Caco-2 (cell line): ENCODE data around the gene HNRNPM. TPM values are rescaled to one million over a fixed set of nuclear protein-coding genes. Genes with fewer than 3 reads are reported as not detected.
"Not testable (repeated sequence)": the region's sequence is repeated elsewhere in the genome, so short reads cannot be mapped to it uniquely, and the experiment has no call there.

Source experiments
- BruUV-seq: library from RNA; stranded (reverse); fragments of 400-500 nt; replicated peaks from 2 replicates; lab custom pipeline; 2021; lab: Mats Ljungman, UMichigan
- CTCF ChIA-PET: fragments of 300-600 bp; sonication (Branson Sonifier 250); formaldehyde crosslinking; loops from one replicate; lab custom pipeline; 2022; ENCODE audit warnings: antibody characterized with exemption; lab: Charles Lee
- POLR2A ChIA-PET: fragments of 300-600 bp; sonication (Branson Sonifier 250); formaldehyde crosslinking; loops from one replicate; lab custom pipeline; 2022; ENCODE audit warnings: antibody characterized with exemption; lab: Charles Lee
- DNase-seq, 2 experiments: peaks; one replicate each; pipeline versions ENCODE4 v3.0.0 to v3.0.0-alpha.2; 2020 to 2022
- H3K27me3 ChIP-seq: replicated peaks from 2 replicates; pipeline ENCODE4 v1.6.0; 2011; ENCODE audit warnings: low read length; ENCODE audit not compliant: control insufficient read depth, insufficient read depth
- H3K36me3 ChIP-seq: 2 replicates; pipeline ENCODE4 v1.5.1; 2011; ENCODE audit warnings: low read length; ENCODE audit not compliant: control insufficient read depth, insufficient read depth
- H3K4me1 ChIP-seq: fragments of 250-450 bp; sonication (Bioruptor Pico); 2 replicates; pipeline ENCODE4 v1.5.1; 2020; ENCODE audit warnings: mild to moderate bottlenecking
- H3K4me3 ChIP-seq: 2 replicates; pipeline ENCODE4 v1.5.1; 2011; ENCODE audit warnings: low read depth, mild to moderate bottlenecking, control low read depth, low read length
- H3K9me3 ChIP-seq: fragments of 250-450 bp; sonication (Bioruptor Pico); 2 replicates; pipeline ENCODE4 v1.5.1; 2020; ENCODE audit warnings: mild to moderate bottlenecking, moderate library complexity
- H3K27ac Mint-ChIP-seq: one replicate; pipeline ENCODE4 v1.8.0; 2022; ENCODE audit warnings: mixed read lengths; ENCODE audit not compliant: unreplicated experiment
- H3K27me3 Mint-ChIP-seq: one replicate; pipeline ENCODE4 v1.8.0; 2022; ENCODE audit warnings: mixed read lengths; ENCODE audit not compliant: insufficient read depth, unreplicated experiment
- H3K36me3 Mint-ChIP-seq: one replicate; pipeline ENCODE4 v1.8.0; 2022; ENCODE audit warnings: mild to moderate bottlenecking, mixed read lengths; ENCODE audit not compliant: insufficient read depth, unreplicated experiment
- H3K4me1 Mint-ChIP-seq: one replicate; pipeline ENCODE4 v1.8.0; 2022; ENCODE audit warnings: low read depth, mixed read lengths; ENCODE audit not compliant: unreplicated experiment
- H3K4me3 Mint-ChIP-seq: one replicate; pipeline ENCODE4 v1.8.0; 2022; ENCODE audit warnings: mild to moderate bottlenecking, moderate library complexity, mixed read lengths; ENCODE audit not compliant: unreplicated experiment
- H3K9me3 Mint-ChIP-seq: one replicate; pipeline ENCODE4 v1.8.0; 2022; ENCODE audit warnings: mixed read lengths; ENCODE audit not compliant: unreplicated experiment
- intact Hi-C: fragments of 100-400 bp; cut with micrococcal nuclease; formaldehyde crosslinking; loops from one replicate; pipeline ENCODE4 v1.10.0; 2022; ENCODE audit not compliant: unreplicated experiment
- total RNA-seq: library from RNA; stranded (reverse); gene quantifications from 2 replicates; pipeline ENCODE4 v1.2.3, GENCODE V29; 2022
- TF ChIP-seq, protein P1 (sequence below), 2 experiments: fragments of 200-600 bp in 1 of 2; IDR thresholded peaks; 1 replicate in 1 of 2; 2 replicates in 1 of 2; pipeline versions ENCODE4 v1.5.1 to v1.8.0; 2011 to 2022; ENCODE audit warnings: antibody characterized with exemption in 1 of 2, control low read depth in 1 of 2, inconsistent platforms in 1 of 2, low read depth in 1 of 2, low read length in 1 of 2, mild to moderate bottlenecking in 1 of 2, moderate library complexity in 1 of 2; ENCODE audit not compliant: insufficient read depth in 1 of 2, severe bottlenecking in 1 of 2, unreplicated experiment in 1 of 2

HNRNPM gene
- total RNA-seq, 1 experiment from 2014 or later = 271 TPM

DNA sequence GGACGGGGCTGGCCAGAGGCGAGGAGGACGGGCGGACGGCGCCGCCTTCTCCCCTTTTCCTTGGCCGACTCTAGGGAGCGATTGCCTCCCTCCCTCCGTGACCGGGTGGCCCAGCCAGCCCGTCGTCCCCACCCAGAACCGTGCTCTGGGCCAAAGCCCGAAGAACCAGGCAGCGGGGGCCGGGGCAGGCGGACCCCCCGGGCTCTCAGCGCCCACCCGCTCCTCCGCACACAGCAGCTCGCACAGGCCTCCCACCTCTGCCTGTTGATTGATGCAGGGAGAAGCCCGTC lies 41.0 kb upstream of the HNRNPM start:
- ChIA-PET POLR2A (no interaction called here), CTCF (interaction anchor here (0.7 kb wide), 1 partner anchor 9 kb away, joined by 5 read pairs; the partner anchor contains the start of gene MARCHF2)
- H3K36me3 Mint-ChIP-seq = peaks cover 24% of the 10 kb centered on the region
- no peak for DNase-seq
- H3K4me1 Mint-ChIP-seq = no peaks in the 10 kb centered on the region
- intact Hi-C loops = no loop called here
- no peak overlapping the region for H3K4me3 Mint-ChIP-seq
- TF ChIP-seq, protein P1, sequence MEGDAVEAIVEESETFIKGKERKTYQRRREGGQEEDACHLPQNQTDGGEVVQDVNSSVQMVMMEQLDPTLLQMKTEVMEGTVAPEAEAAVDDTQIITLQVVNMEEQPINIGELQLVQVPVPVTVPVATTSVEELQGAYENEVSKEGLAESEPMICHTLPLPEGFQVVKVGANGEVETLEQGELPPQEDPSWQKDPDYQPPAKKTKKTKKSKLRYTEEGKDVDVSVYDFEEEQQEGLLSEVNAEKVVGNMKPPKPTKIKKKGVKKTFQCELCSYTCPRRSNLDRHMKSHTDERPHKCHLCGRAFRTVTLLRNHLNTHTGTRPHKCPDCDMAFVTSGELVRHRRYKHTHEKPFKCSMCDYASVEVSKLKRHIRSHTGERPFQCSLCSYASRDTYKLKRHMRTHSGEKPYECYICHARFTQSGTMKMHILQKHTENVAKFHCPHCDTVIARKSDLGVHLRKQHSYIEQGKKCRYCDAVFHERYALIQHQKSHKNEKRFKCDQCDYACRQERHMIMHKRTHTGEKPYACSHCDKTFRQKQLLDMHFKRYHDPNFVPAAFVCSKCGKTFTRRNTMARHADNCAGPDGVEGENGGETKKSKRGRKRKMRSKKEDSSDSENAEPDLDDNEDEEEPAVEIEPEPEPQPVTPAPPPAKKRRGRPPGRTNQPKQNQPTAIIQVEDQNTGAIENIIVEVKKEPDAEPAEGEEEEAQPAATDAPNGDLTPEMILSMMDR (IDR thresholded peaks at IDR 0.05; ENCODE audit: insufficient read depth in 1 of 2, low read depth in 1 of 2, low read length in 1 of 2, severe bottlenecking in 1 of 2, unreplicated experiment in 1 of 2) = no peak
- H3K27ac Mint-ChIP-seq = no peak overlapping the region
- no peak overlapping the region for H3K4me3 ChIP-seq
- peaks cover 2% of the 10 kb centered on the region; the same call in 1 of the 2 replicates for H3K36me3 ChIP-seq
- TSS peak; percentile 59 for BruUV-seq
- no peaks in the 10 kb centered on the region for H3K9me3 Mint-ChIP-seq
- no peaks in the 10 kb centered on the region for H3K27me3 Mint-ChIP-seq
- no peaks in the 10 kb centered on the region for H3K9me3 ChIP-seq
- H3K27me3 ChIP-seq = no peaks in the 10 kb centered on the region
- no peaks in the 10 kb centered on the region for H3K4me1 ChIP-seq

- CTCF ChIA-PET = no interaction called here
Measured at GRCh38 chr19:8404391-8405151, 40.2 kb upstream of the HNRNPM start.

GRCh38 chr19:8410718-8411117 lies 34.1 kb upstream of the HNRNPM start:
- H3K27ac Mint-ChIP-seq, H3K4me1 ChIP-seq, H3K4me3 ChIP-seq, H3K36me3 ChIP-seq, H3K4me1 Mint-ChIP-seq, H3K4me3 Mint-ChIP-seq, H3K27me3 ChIP-seq, BruUV-seq, H3K9me3 ChIP-seq, H3K36me3 Mint-ChIP-seq, DNase-seq, H3K9me3 Mint-ChIP-seq, CTCF ChIA-PET, POLR2A ChIA-PET, H3K27me3 Mint-ChIP-seq: not testable (repeated sequence)
- intact Hi-C loops = loop anchor here (5.0 kb wide), 2 partner anchors 52 to 97 kb away; no protein-coding TSS in a partner anchor

More at GRCh38 chr19:8404391-8405151, 40.2 kb upstream of the HNRNPM start:
- H3K27me3 ChIP-seq = no peaks in the 10 kb centered on the region
- Mint-ChIP-seq H3K4me1 (no peaks in the 10 kb centered on the region), H3K27me3 (no peaks in the 10 kb centered on the region), H3K4me3 (no peak overlapping the region), H3K36me3 (peaks cover 24% of the 10 kb centered on the region), H3K27ac (no peak overlapping the region), H3K9me3 (no peaks in the 10 kb centered on the region)
- no peak for DNase-seq
- H3K36me3 ChIP-seq = peaks cover 2% of the 10 kb centered on the region; the same call in 1 of the 2 replicates
- H3K4me1 ChIP-seq = no peaks in the 10 kb centered on the region
- POLR2A ChIA-PET = no interaction called here
- no TSS peak for BruUV-seq
- no peak overlapping the region for H3K4me3 ChIP-seq
- intact Hi-C loops = no loop called here
- H3K9me3 ChIP-seq = no peaks in the 10 kb centered on the region
- TF ChIP-seq, protein P1 (IDR thresholded peaks at IDR 0.05; ENCODE audit: insufficient read depth in 1 of 2, low read depth in 1 of 2, low read length in 1 of 2, severe bottlenecking in 1 of 2, unreplicated experiment in 1 of 2) = no peak
